Measurements from ENCODE around the gene RNF150.

- TF ChIP-seq CTCF (IDR thresholded peaks at IDR 0.05) (no peak), POLR2AphosphoS5 (IDR thresholded peaks at IDR 0.05; ENCODE audit: insufficient read depth in 1 of 2, low read depth in 1 of 2) (no peak), POLR2A (IDR thresholded peaks at IDR 0.05) (no peak)
These were observed 306.6 kb downstream of the RNF150 start for GRCh38 chr4:140826701-140827027.

Measured in vagina (tissue), 2 donors.